ENCODE data around the gene RBMS1. TPM values are rescaled to one million over a fixed set of nuclear protein-coding genes. Genes with fewer than 3 reads are reported as not detected.

RBMS1 gene
- total RNA-seq, 1 experiment from 2014 or later: 61.9 TPM

- no peak overlapping the region for H3K27ac Mint-ChIP-seq (ENCODE audit: unreplicated experiment)
These were observed 204.5 kb downstream of the RBMS1 start for GRCh38 chr2:160289126-160289525.

GRCh38 chr2:160288324-160288723 is 205.3 kb downstream of the RBMS1 start:
- CTCF ChIA-PET: interaction anchor here (0.6 kb wide), 1 partner anchor 32 kb away, joined by 4 read pairs; no protein-coding TSS in a partner anchor
- BruUV-seq (replicated peaks): no TSS peak
- intact Hi-C loops (cut with micrococcal nuclease; ENCODE audit: unreplicated experiment): no loop called here
- Mint-ChIP-seq H3K4me1 (ENCODE audit: low read depth, unreplicated experiment) (peaks cover 22% of the 10 kb centered on the region), H3K36me3 (ENCODE audit: insufficient read depth, unreplicated experiment) (peaks cover 27% of the 10 kb centered on the region), H3K27ac (ENCODE audit: unreplicated experiment) (no peak overlapping the region), H3K4me3 (ENCODE audit: low read depth, unreplicated experiment) (no peak overlapping the region), H3K9me3 (ENCODE audit: low read depth, unreplicated experiment) (no peaks in the 10 kb centered on the region), H3K27me3 (ENCODE audit: unreplicated experiment) (no peaks in the 10 kb centered on the region)
- no peak for DNase-seq
- TF ChIP-seq, protein P1, sequence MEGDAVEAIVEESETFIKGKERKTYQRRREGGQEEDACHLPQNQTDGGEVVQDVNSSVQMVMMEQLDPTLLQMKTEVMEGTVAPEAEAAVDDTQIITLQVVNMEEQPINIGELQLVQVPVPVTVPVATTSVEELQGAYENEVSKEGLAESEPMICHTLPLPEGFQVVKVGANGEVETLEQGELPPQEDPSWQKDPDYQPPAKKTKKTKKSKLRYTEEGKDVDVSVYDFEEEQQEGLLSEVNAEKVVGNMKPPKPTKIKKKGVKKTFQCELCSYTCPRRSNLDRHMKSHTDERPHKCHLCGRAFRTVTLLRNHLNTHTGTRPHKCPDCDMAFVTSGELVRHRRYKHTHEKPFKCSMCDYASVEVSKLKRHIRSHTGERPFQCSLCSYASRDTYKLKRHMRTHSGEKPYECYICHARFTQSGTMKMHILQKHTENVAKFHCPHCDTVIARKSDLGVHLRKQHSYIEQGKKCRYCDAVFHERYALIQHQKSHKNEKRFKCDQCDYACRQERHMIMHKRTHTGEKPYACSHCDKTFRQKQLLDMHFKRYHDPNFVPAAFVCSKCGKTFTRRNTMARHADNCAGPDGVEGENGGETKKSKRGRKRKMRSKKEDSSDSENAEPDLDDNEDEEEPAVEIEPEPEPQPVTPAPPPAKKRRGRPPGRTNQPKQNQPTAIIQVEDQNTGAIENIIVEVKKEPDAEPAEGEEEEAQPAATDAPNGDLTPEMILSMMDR (IDR thresholded peaks at IDR 0.05; ENCODE audit: unreplicated experiment): no peak

More at GRCh38 chr2:160289126-160289525, 204.5 kb downstream of the RBMS1 start:
- TF ChIP-seq, protein P1 (IDR thresholded peaks at IDR 0.05; ENCODE audit: unreplicated experiment): no peak
- H3K4me3 Mint-ChIP-seq (ENCODE audit: low read depth, unreplicated experiment): no peak overlapping the region
- H3K9me3 Mint-ChIP-seq (ENCODE audit: low read depth, unreplicated experiment): no peaks in the 10 kb centered on the region
- peaks cover 26% of the 10 kb centered on the region for H3K36me3 Mint-ChIP-seq (ENCODE audit: insufficient read depth, unreplicated experiment)
- no peak for DNase-seq
- intact Hi-C loops (cut with micrococcal nuclease; ENCODE audit: unreplicated experiment): no loop called here
- H3K27me3 Mint-ChIP-seq (ENCODE audit: unreplicated experiment): no peaks in the 10 kb centered on the region
- CTCF ChIA-PET: interaction anchor here (0.6 kb wide), 2 partner anchors 131 to 768 kb away, joined by 3 to 7 read pairs; no protein-coding TSS in a partner anchor
- H3K4me1 Mint-ChIP-seq (ENCODE audit: low read depth, unreplicated experiment): peaks cover 20% of the 10 kb centered on the region
- no TSS peak for BruUV-seq (replicated peaks)

GRCh38 chr2:160287476-160287875 is 206.1 kb downstream of the RBMS1 start:
- Mint-ChIP-seq H3K27ac (ENCODE audit: unreplicated experiment) (peak overlapping the region; percentile 50), H3K4me3 (ENCODE audit: low read depth, unreplicated experiment) (no peak overlapping the region), H3K9me3 (ENCODE audit: low read depth, unreplicated experiment) (no peaks in the 10 kb centered on the region), H3K27me3 (ENCODE audit: unreplicated experiment) (no peaks in the 10 kb centered on the region), H3K4me1 (ENCODE audit: low read depth, unreplicated experiment) (peaks cover 23% of the 10 kb centered on the region), H3K36me3 (ENCODE audit: insufficient read depth, unreplicated experiment) (peaks cover 33% of the 10 kb centered on the region)
- no TSS peak for BruUV-seq (replicated peaks)
- intact Hi-C loops (cut with micrococcal nuclease; ENCODE audit: unreplicated experiment): no loop called here
- CTCF ChIA-PET: no interaction called here
- no peak for DNase-seq
- TF ChIP-seq, protein P1 (IDR thresholded peaks at IDR 0.05; ENCODE audit: unreplicated experiment): no peak

GRCh38 chr2:160286551-160286950 is 207.1 kb downstream of the RBMS1 start:
- Mint-ChIP-seq H3K36me3 (ENCODE audit: insufficient read depth, unreplicated experiment) (peaks cover 30% of the 10 kb centered on the region), H3K27ac (ENCODE audit: unreplicated experiment) (no peak overlapping the region), H3K4me1 (ENCODE audit: low read depth, unreplicated experiment) (peaks cover 24% of the 10 kb centered on the region), H3K9me3 (ENCODE audit: low read depth, unreplicated experiment) (no peaks in the 10 kb centered on the region), H3K4me3 (ENCODE audit: low read depth, unreplicated experiment) (no peak overlapping the region), H3K27me3 (ENCODE audit: unreplicated experiment) (no peaks in the 10 kb centered on the region)
- no peak for DNase-seq
- intact Hi-C loops (cut with micrococcal nuclease; ENCODE audit: unreplicated experiment): no loop called here
- CTCF ChIA-PET: interaction anchor here (0.6 kb wide), 1 partner anchor 264 kb away, joined by 3 read pairs; no protein-coding TSS in a partner anchor
- TF ChIP-seq, protein P1 (IDR thresholded peaks at IDR 0.05; ENCODE audit: unreplicated experiment): no peak
- no TSS peak for BruUV-seq (replicated peaks)

Data from Calu3 (cell line).